Liver (tissue), 3 donors: ENCODE measurements around the gene TEK.

ENCODE experiments used
- CTCF ChIP-seq: fragments of 150-350 bp; IDR thresholded peaks from 2 replicates; pipeline ENCODE4 v1.5.1; 2017; ENCODE audit warnings: improper control_type of control experiment, low read depth, low read length; ENCODE audit not compliant: missing input control
- GABPA ChIP-seq, 2 donors: IDR thresholded peaks in 1 of 2; conservative IDR thresholded peaks in 1 of 2; 2 replicates each; pipeline ENCODE4 v1.6.1; 2016; ENCODE audit warnings: antibody characterized with exemption in 2 of 2, mild to moderate bottlenecking in 1 of 2, moderate library complexity in 1 of 2
- RXRA ChIP-seq, 2 donors: IDR thresholded peaks; 2 replicates each; pipeline ENCODE4 v1.6.1; 2017 to 2018; ENCODE audit warnings: antibody characterized with exemption in 2 of 2, mild to moderate bottlenecking in 1 of 2
- TAF1 ChIP-seq: conservative IDR thresholded peaks from 2 replicates; pipeline ENCODE4 v1.6.1; 2016; ENCODE audit warnings: antibody characterized with exemption, mild to moderate bottlenecking
- YY1 ChIP-seq: IDR thresholded peaks from 2 replicates; pipeline ENCODE4 v1.6.1; 2016; ENCODE audit warnings: antibody characterized with exemption, mild to moderate bottlenecking
- ZBTB33 ChIP-seq: IDR thresholded peaks from 2 replicates; pipeline ENCODE4 v1.6.1; 2016; ENCODE audit warnings: antibody characterized with exemption
- TF ChIP-seq, protein P1 (sequence below): IDR thresholded peaks from 2 replicates; pipeline ENCODE4 v1.6.1; 2016; ENCODE audit warnings: antibody characterized with exemption, mild to moderate bottlenecking
- donor health status: healthy.
- donor health status: healthy.

GRCh38 chr9:27059907-27060306 lies 49.1 kb upstream of the TEK start:
- TF ChIP-seq, protein P1, sequence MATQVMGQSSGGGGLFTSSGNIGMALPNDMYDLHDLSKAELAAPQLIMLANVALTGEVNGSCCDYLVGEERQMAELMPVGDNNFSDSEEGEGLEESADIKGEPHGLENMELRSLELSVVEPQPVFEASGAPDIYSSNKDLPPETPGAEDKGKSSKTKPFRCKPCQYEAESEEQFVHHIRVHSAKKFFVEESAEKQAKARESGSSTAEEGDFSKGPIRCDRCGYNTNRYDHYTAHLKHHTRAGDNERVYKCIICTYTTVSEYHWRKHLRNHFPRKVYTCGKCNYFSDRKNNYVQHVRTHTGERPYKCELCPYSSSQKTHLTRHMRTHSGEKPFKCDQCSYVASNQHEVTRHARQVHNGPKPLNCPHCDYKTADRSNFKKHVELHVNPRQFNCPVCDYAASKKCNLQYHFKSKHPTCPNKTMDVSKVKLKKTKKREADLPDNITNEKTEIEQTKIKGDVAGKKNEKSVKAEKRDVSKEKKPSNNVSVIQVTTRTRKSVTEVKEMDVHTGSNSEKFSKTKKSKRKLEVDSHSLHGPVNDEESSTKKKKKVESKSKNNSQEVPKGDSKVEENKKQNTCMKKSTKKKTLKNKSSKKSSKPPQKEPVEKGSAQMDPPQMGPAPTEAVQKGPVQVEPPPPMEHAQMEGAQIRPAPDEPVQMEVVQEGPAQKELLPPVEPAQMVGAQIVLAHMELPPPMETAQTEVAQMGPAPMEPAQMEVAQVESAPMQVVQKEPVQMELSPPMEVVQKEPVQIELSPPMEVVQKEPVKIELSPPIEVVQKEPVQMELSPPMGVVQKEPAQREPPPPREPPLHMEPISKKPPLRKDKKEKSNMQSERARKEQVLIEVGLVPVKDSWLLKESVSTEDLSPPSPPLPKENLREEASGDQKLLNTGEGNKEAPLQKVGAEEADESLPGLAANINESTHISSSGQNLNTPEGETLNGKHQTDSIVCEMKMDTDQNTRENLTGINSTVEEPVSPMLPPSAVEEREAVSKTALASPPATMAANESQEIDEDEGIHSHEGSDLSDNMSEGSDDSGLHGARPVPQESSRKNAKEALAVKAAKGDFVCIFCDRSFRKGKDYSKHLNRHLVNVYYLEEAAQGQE = no peak
- no peak for TF ChIP-seq CTCF
- TF ChIP-seq YY1 = no peak
- TF ChIP-seq GABPA (IDR thresholded peaks at IDR 0.05 in 1 of 2, conservative IDR thresholded peaks at IDR 0.05 in 1 of 2) = no peak
- no peak for TF ChIP-seq ZBTB33
- no peak for TF ChIP-seq RXRA (IDR thresholded peaks at IDR 0.05)
- TF ChIP-seq TAF1 = no peak
